Measurements from ENCODE around the gene DNM1. TPM values are rescaled to one million over a fixed set of nuclear protein-coding genes. Genes with fewer than 3 reads are reported as not detected.

DNM1 gene
- total RNA-seq, 1 donor from 2014 or later: 30.1 TPM

- no peaks in the 10 kb centered on the region for H3F3A ChIP-seq (ENCODE audit: low read depth)
- no peak overlapping the region for H3K27ac ChIP-seq
- no peak overlapping the region for H2AFZ ChIP-seq (replicated peaks)
- DNase-seq (ENCODE audit: low spot score): no peak
- H3K36me3 Mint-ChIP-seq: no peaks in the 10 kb centered on the region
- H3K79me2 ChIP-seq (ENCODE audit: low read depth): no peaks in the 10 kb centered on the region
- H3K4me2 ChIP-seq: no peak overlapping the region
- H3K9me3 ChIP-seq (ENCODE audit: low read depth): no peaks in the 10 kb centered on the region
- no peaks in the 10 kb centered on the region for H4K20me1 ChIP-seq (ENCODE audit: low read depth)
- no peak overlapping the region for H3K9ac ChIP-seq
- H3K4me3 ChIP-seq: no peak overlapping the region
- no peak overlapping the region for H3K27ac Mint-ChIP-seq
- H3K27me3 Mint-ChIP-seq (ENCODE audit: insufficient read depth, low read depth): peaks cover 3% of the 10 kb centered on the region
- no peak overlapping the region for H3K4me3 Mint-ChIP-seq
- no peaks in the 10 kb centered on the region for H3K36me3 ChIP-seq
- no peaks in the 10 kb centered on the region for H3K9me3 Mint-ChIP-seq
- H3K27me3 ChIP-seq: no peaks in the 10 kb centered on the region
- no peak for TF ChIP-seq CTCF (IDR thresholded peaks at IDR 0.05)
- TF ChIP-seq EZH2 (IDR thresholded peaks at IDR 0.05): no peak
- TF ChIP-seq EZH2phosphoT487 (IDR thresholded peaks at IDR 0.05): no peak
- no peaks in the 10 kb centered on the region for H3K4me1 ChIP-seq
- H3K4me1 Mint-ChIP-seq: peaks cover 7% of the 10 kb centered on the region
Observed at GRCh38 chr9:128298535-128299482, 95.6 kb downstream of the DNM1 start.

DNA sequence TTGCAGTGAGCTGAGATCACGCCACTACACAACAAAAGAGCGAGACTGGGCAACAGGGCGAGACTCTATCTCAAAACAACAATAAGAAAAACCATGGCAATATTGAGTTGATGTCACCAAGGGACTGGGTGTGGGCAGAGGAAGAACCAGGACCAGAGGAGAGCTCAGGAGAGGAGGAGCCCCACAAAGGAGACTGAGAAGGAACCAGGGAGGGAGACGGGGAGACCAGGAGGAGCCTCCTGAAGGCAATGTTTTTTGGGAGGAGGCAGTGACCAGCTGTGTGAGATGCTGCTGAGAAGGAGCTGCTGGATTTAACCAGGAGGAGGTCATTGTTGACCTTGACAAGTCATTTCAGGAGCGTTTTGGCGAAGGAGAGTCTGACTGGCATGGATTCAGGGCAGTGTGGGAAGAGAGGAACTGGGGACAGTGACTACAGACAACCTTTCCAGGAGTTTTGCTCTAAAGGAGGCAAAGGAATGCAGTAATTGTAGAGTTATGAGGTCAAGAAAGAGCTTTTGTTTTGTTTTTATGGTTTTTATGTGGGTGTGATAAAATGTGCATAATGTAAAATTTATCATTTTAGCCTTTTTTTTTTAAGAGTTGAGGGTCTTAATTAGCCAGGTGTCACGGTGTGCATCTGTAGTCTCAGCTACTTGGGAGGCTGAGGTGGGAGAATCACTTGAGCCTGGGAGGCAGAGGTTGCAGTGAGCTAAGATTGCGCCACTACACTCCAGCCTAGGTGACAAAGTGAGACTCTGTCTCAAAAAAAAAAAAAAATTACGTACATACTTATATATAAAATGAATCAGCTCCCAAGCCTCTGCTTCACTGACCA, 101.2 kb downstream of the DNM1 start:
- Histone ChIP-seq H3K79me2 (ENCODE audit: low read depth) (no peaks in the 10 kb centered on the region), H2AFZ (replicated peaks) (no peak overlapping the region), H3K4me3 (no peak overlapping the region), H3K9ac (no peak overlapping the region), H3K27ac (no peak overlapping the region), H3K36me3 (no peaks in the 10 kb centered on the region), H3F3A (ENCODE audit: low read depth) (no peaks in the 10 kb centered on the region), H3K4me2 (no peak overlapping the region), H3K9me3 (ENCODE audit: low read depth) (no peaks in the 10 kb centered on the region), H3K4me1 (no peaks in the 10 kb centered on the region), H4K20me1 (ENCODE audit: low read depth) (no peaks in the 10 kb centered on the region), H3K27me3 (no peaks in the 10 kb centered on the region)
- TF ChIP-seq EZH2phosphoT487 (IDR thresholded peaks at IDR 0.05): no peak
- TF ChIP-seq CTCF (IDR thresholded peaks at IDR 0.05): no peak
- TF ChIP-seq EZH2 (IDR thresholded peaks at IDR 0.05): no peak
- H3K36me3 Mint-ChIP-seq: peaks cover 2% of the 10 kb centered on the region
- H3K4me1 Mint-ChIP-seq: no peaks in the 10 kb centered on the region
- peak overlapping the region; percentile 24 for H3K27ac Mint-ChIP-seq
- no peak overlapping the region for H3K4me3 Mint-ChIP-seq
- peaks cover 5% of the 10 kb centered on the region for H3K27me3 Mint-ChIP-seq (ENCODE audit: insufficient read depth, low read depth)
- H3K9me3 Mint-ChIP-seq: no peaks in the 10 kb centered on the region
- DNase-seq (ENCODE audit: low spot score): no peak

MicroRNAs within 50 kb of the gene (microRNA counts, 767-probe panel; counts per million panel counts)
- microRNA hsa-miR-199b-5p: 460 counts per million, percentile 90 among the panel's probes with 10 or more counts
- 460 counts per million, percentile 90 among the panel's probes with 10 or more counts for microRNA hsa-miR-3154

Small RNA genes within 50 kb of the gene (microRNA-seq; reads per million reads assigned to microRNA genes)
- 2.7 reads per million, percentile 12 among the genes with 10 or more reads in this experiment for gene MIR199B
- gene MIR3154: not detected

Small RNA genes within 50 kb of the gene (small RNA-seq; reads per million reads assigned to genes)
- gene MIR199B (0.11 reads per million), gene MIR3154 (not detected)

Other genes starting within 250 kb of the DNM1 start
- gene EEIG1, start 222.4 kb upstream of the DNM1 start, total RNA-seq (ENCODE audit: low replicate concordance): 8.8 and 30.8 TPM in 2 replicates
- 8.4 and 9.5 TPM in 2 replicates for gene NAIF1, start 136.1 kb upstream of the DNM1 start, total RNA-seq (ENCODE audit: low replicate concordance)
- 8.5 and 15.7 TPM in 2 replicates for gene SLC25A25, start 135.1 kb upstream of the DNM1 start, total RNA-seq (ENCODE audit: low replicate concordance)
- gene PTGES2, start 75.7 kb upstream of the DNM1 start, total RNA-seq (ENCODE audit: low replicate concordance): 25.7 and 61.2 TPM in 2 replicates
- not detected in 2 replicates for gene LCN2, start 53.9 kb upstream of the DNM1 start, total RNA-seq (ENCODE audit: low replicate concordance)
- gene BBLN, start 43.1 kb upstream of the DNM1 start, total RNA-seq (ENCODE audit: low replicate concordance): 69.4 and 228 TPM in 2 replicates
- 33.4 and 48.8 TPM in 2 replicates for gene CIZ1, start 11.8 kb upstream of the DNM1 start, total RNA-seq (ENCODE audit: low replicate concordance)
- 25.2 and 37.5 TPM in 2 replicates for gene GOLGA2, start 72.6 kb downstream of the DNM1 start, total RNA-seq (ENCODE audit: low replicate concordance)
- 15.0 and 21.5 TPM in 2 replicates for gene SWI5, start 72.9 kb downstream of the DNM1 start, total RNA-seq (ENCODE audit: low replicate concordance)
- 8.3 and 9.2 TPM in 2 replicates for gene TRUB2, start 119.1 kb downstream of the DNM1 start, total RNA-seq (ENCODE audit: low replicate concordance)
- 16.8 and 39.0 TPM in 2 replicates for gene COQ4, start 119.5 kb downstream of the DNM1 start, total RNA-seq (ENCODE audit: low replicate concordance)
- gene SLC27A4, start 137.1 kb downstream of the DNM1 start, total RNA-seq (ENCODE audit: low replicate concordance): 4.4 and 8.6 TPM in 2 replicates
- gene URM1, start 168.0 kb downstream of the DNM1 start, total RNA-seq (ENCODE audit: low replicate concordance): 10.3 and 21.7 TPM in 2 replicates
- gene CERCAM, start 217.5 kb downstream of the DNM1 start, total RNA-seq (ENCODE audit: low replicate concordance): 2.0 TPM in 1 of 2 replicates, not detected in the other

Data from neural progenitor cell (in vitro differentiated cells).